B cell (primary cell): ENCODE results near the gene LRIT2. TPM values are rescaled to one million over a fixed set of nuclear protein-coding genes. Genes with fewer than 3 reads are reported as not detected.
A peak's percentile ranks its signal among the peaks of the same experiment; 100 is the strongest.

ENCODE experiments used
- ATAC-seq: fragments of 200-7000 bp; cut with Tn5 transposase; one replicate; pipeline ENCODE4 v1.10.0; 2021; ENCODE audit warnings: low read depth, mild to moderate bottlenecking, moderate number of reproducible peaks, moderate library complexity
- CTCF ChIA-PET: fragments of 350-600 bp; sonication (Branson Sonifier 250); formaldehyde crosslinking; loops from one replicate; lab custom pipeline; 2021; ENCODE audit warnings: antibody characterized with exemption, inconsistent platforms; lab: Charles Lee
- POLR2A ChIA-PET: fragments of 350-600 bp; sonication (Branson Sonifier 250); formaldehyde crosslinking; loops from one replicate; lab custom pipeline; 2021; ENCODE audit warnings: antibody characterized with exemption; lab: Charles Lee
- DNase-seq: peaks from one replicate; pipeline ENCODE4 v3.0.0; 2013
- H2AFZ ChIP-seq: 2 replicates; pipeline ENCODE4 v1.6.1; 2012; ENCODE audit warnings: mild to moderate bottlenecking, low read depth, low read length; ENCODE audit not compliant: insufficient read depth, poor library complexity, severe bottlenecking
- H3K27ac ChIP-seq, 2 donors: 1 replicate in 1 of 2; 2 replicates in 1 of 2; pipeline ENCODE4 v1.5.1; 2012 to 2013; ENCODE audit warnings: low read length in 2 of 2, mild to moderate bottlenecking in 2 of 2, moderate library complexity in 1 of 2
- H3K27me3 ChIP-seq, 4 experiments: fragments of 200-600 bp in 1 of 4; sonication (generic) in 1 of 4; replicated peaks in 1 of 4; 1 replicate in 2 of 4; 2 replicates in 2 of 4; pipeline versions ENCODE4 v1.6.1 to v1.7.0; 2013 to 2016; ENCODE audit warnings: low read length in 3 of 4, mild to moderate bottlenecking in 2 of 4, mixed read lengths in 1 of 4, moderate library complexity in 1 of 4; ENCODE audit not compliant: insufficient read depth in 4 of 4, control insufficient read depth in 3 of 4; ENCODE audit errors: control extremely low read depth in 1 of 4
- H3K36me3 ChIP-seq, 2 experiments: replicated peaks in 1 of 2; 1 replicate in 1 of 2; 2 replicates in 1 of 2; pipeline versions ENCODE4 v1.6.1 to v1.7.1; 2013; ENCODE audit warnings: low read length in 1 of 2; ENCODE audit not compliant: insufficient read depth in 2 of 2, control insufficient read depth in 1 of 2; ENCODE audit errors: control extremely low read depth in 1 of 2, extremely low read depth in 1 of 2
- H3K4me1 ChIP-seq, 2 donors: fragments of 200-600 bp in 1 of 2; sonication (generic) in 1 of 2; 1 replicate in 1 of 2; 2 replicates in 1 of 2; pipeline versions ENCODE4 v1.5.1 to v1.6.1; 2013 to 2017; ENCODE audit warnings: low read length in 2 of 2; ENCODE audit not compliant: control insufficient read depth in 2 of 2, insufficient read depth in 2 of 2
- H3K4me2 ChIP-seq: replicated peaks from 2 replicates; pipeline ENCODE3; 2012; ENCODE audit warnings: mild to moderate bottlenecking, low read depth, low read length; ENCODE audit not compliant: poor library complexity, severe bottlenecking
- H3K4me3 ChIP-seq, 5 experiments: fragments of 200-600 bp in 1 of 5; sonication (generic) in 1 of 5; 1 replicate in 3 of 5; 2 replicates in 2 of 5; pipeline versions ENCODE4 v1.5.1 to v1.7.0; 2011 to 2016; ENCODE audit warnings: low read length in 4 of 5, mild to moderate bottlenecking in 4 of 5, low read depth in 2 of 5, control low read depth in 1 of 5, moderate library complexity in 1 of 5; ENCODE audit not compliant: insufficient read depth in 1 of 5; ENCODE audit errors: control extremely low read depth in 1 of 5, extremely low read depth in 1 of 5
- H3K79me2 ChIP-seq: fragments of 200-600 bp; sonication (generic); one replicate; pipeline ENCODE4 v1.6.0; 2016; ENCODE audit warnings: low read length; ENCODE audit not compliant: control insufficient read depth, insufficient read depth
- H3K9ac ChIP-seq: fragments of 200-600 bp; sonication (generic); 2 replicates; pipeline ENCODE4 v1.6.1; 2017; ENCODE audit warnings: mild to moderate bottlenecking, low read length, moderate library complexity
- H3K9me3 ChIP-seq, 3 donors: one replicate each; pipeline versions ENCODE4 v1.6.1 to v1.7.1; 2013; ENCODE audit warnings: low read length in 2 of 3; ENCODE audit not compliant: control insufficient read depth in 2 of 3, insufficient read depth in 1 of 3; ENCODE audit errors: control extremely low read depth in 1 of 3
- H4K20me1 ChIP-seq: 2 replicates; pipeline ENCODE4 v1.6.0; 2012; ENCODE audit warnings: mild to moderate bottlenecking, low read length; ENCODE audit not compliant: insufficient read depth, control insufficient read depth, poor library complexity, severe bottlenecking
- H3K27ac Mint-ChIP-seq: one replicate; pipeline ENCODE4 v1.8.0; 2021; ENCODE audit warnings: mixed read lengths
- H3K27me3 Mint-ChIP-seq: one replicate; pipeline ENCODE4 v1.8.0; 2021; ENCODE audit warnings: mixed read lengths
- H3K4me1 Mint-ChIP-seq: one replicate; pipeline ENCODE4 v1.8.0; 2021; ENCODE audit warnings: mixed read lengths
- H3K4me3 Mint-ChIP-seq: one replicate; pipeline ENCODE4 v1.8.0; 2021; ENCODE audit warnings: mixed read lengths
- H3K9me3 Mint-ChIP-seq: one replicate; pipeline ENCODE4 v1.8.0; 2022; ENCODE audit warnings: mixed read lengths; ENCODE audit not compliant: insufficient read depth
- EZH2 ChIP-seq: IDR thresholded peaks from 2 replicates; pipeline ENCODE4 v1.6.1; 2012; ENCODE audit warnings: borderline replicate concordance, low read depth, mild to moderate bottlenecking, moderate library complexity, low read length; ENCODE audit not compliant: insufficient read depth, poor library complexity, severe bottlenecking
- WGBS: methylation state at CpG from one replicate; pipeline ENCODE4 v1.1.5; 2013; ENCODE audit warnings: missing lambda C conversion rate; ENCODE audit not compliant: insufficient coverage; 5-methylcytosine and 5-hydroxymethylcytosine counted together
- intact Hi-C: fragments of 100-400 bp; cut with micrococcal nuclease; formaldehyde crosslinking; loops from one replicate; pipeline ENCODE4 v1.10.0; 2022
- polyA plus RNA-seq: library from polyadenylated mRNA; depleted of rRNA; stranded (reverse); fragments of >200 nt; gene quantifications from 2 replicates; pipeline ENCODE4 v1.2.3, GENCODE V29; 2012
- total RNA-seq, 2 donors: library from RNA; stranded (reverse); fragments of 120-200 nt in 1 of 2; gene quantifications; 1 replicate in 1 of 2; 2 replicates in 1 of 2; pipeline versions ENCODE4 v1.2.3 to v1.2.4, GENCODE V29; 2013 to 2022
- TF ChIP-seq, protein P1 (sequence below): fragments of 200-600 bp; IDR thresholded peaks from one replicate; pipeline ENCODE4 v1.8.0; 2022; ENCODE audit warnings: antibody characterized with exemption, mild to moderate bottlenecking

LRIT2 gene
- total and polyA plus RNA-seq, 2 donors (not counting 1 experiment from before 2014, with no cell fraction given), result not detected

DNA sequence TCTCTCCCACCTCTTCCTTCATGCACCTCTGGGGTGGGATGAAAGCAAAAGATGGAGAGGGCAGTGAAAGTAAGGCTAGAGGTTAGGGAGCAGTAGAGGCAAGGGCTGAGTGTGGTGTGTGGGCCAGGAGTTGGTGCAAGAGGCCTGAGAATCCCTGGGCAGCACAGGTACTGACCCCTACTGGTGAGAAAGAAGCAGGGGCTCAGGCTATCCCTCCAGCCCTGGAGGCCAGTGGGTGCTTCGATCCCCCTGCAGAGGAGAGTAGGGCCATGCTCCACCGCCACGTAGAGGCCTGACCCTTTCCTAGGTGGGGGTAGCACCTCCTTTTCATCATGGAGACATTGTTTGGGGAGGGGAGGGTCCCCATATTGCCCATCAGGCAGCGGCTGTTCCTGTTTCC lies 21.2 kb downstream of the LRIT2 start:
- ChIA-PET POLR2A (no interaction called here), CTCF (interaction anchor here (1.5 to 5.6 kb wide), 2 partner anchors 56 to 332 kb away, joined by 4 to 72 read pairs; no protein-coding TSS in a partner anchor)
- no peaks in the 10 kb centered on the region for H3K4me1 Mint-ChIP-seq
- 90% methylated on average over 4 of the region's 4 CpGs for WGBS
- Histone ChIP-seq H2AFZ (no peak overlapping the region), H3K27me3 (peaks cover 0 to 4% (median 2%) of the 10 kb centered on the region in 4 experiments), H3K27ac (no peak overlapping the region), H3K4me3 (no peak overlapping the region), H3K4me2 (no peak overlapping the region), H4K20me1 (no peaks in the 10 kb centered on the region), H3K9ac (no peak overlapping the region), H3K9me3 (no peaks in the 10 kb centered on the region), H3K4me1 (no peaks in the 10 kb centered on the region), H3K36me3 (no peaks in the 10 kb centered on the region), H3K79me2 (no peaks in the 10 kb centered on the region)
- DNase-seq, result no peak
- peaks cover 30% of the 10 kb centered on the region for H3K27me3 Mint-ChIP-seq
- no peaks in the 10 kb centered on the region for H3K9me3 Mint-ChIP-seq
- TF ChIP-seq, protein P1, sequence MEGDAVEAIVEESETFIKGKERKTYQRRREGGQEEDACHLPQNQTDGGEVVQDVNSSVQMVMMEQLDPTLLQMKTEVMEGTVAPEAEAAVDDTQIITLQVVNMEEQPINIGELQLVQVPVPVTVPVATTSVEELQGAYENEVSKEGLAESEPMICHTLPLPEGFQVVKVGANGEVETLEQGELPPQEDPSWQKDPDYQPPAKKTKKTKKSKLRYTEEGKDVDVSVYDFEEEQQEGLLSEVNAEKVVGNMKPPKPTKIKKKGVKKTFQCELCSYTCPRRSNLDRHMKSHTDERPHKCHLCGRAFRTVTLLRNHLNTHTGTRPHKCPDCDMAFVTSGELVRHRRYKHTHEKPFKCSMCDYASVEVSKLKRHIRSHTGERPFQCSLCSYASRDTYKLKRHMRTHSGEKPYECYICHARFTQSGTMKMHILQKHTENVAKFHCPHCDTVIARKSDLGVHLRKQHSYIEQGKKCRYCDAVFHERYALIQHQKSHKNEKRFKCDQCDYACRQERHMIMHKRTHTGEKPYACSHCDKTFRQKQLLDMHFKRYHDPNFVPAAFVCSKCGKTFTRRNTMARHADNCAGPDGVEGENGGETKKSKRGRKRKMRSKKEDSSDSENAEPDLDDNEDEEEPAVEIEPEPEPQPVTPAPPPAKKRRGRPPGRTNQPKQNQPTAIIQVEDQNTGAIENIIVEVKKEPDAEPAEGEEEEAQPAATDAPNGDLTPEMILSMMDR, result no peak
- TF ChIP-seq EZH2, result no peak
- no peak overlapping the region for H3K27ac Mint-ChIP-seq
- no peak overlapping the region for H3K4me3 Mint-ChIP-seq
- ATAC-seq, result peak; percentile 44
- intact Hi-C loops, result no loop called here

DNA sequence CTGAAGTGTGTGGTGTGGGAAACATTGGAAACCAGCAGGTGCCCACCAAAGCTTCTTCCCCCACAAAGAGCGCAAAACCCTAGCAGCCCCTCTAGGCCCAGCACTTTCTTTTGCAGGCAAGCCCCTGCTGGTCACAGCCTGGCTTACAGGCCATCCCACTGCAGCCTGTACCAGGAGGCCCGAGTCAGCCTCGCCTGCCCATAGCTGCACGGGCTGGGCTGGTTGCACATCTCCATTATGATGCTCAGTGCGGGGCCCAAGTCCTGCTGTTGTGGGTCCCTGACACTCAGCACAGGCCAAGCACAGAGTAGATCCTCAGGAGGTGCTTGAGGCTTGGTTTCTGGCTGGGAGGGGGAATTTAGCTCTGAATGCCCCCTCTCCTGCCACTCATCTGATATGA lies 23.0 kb downstream of the LRIT2 start:
- ChIA-PET POLR2A (no interaction called here), CTCF (interaction anchor here (0.9 to 3.3 kb wide), 3 partner anchors 11 to 54 kb away, joined by 3 to 24 read pairs (median 6); no protein-coding TSS in a partner anchor)
- 93% methylated on average over 5 of the region's 5 CpGs for WGBS
- H3K9ac ChIP-seq, result no peak overlapping the region
- H3K27me3 Mint-ChIP-seq, result peaks cover 25% of the 10 kb centered on the region
- H3K9me3 ChIP-seq, result no peaks in the 10 kb centered on the region
- DNase-seq (no peak), ATAC-seq (no peak)
- TF ChIP-seq, protein P1, result no peak
- H3K4me1 ChIP-seq, result no peaks in the 10 kb centered on the region
- H3K9me3 Mint-ChIP-seq, result no peaks in the 10 kb centered on the region
- H3K4me2 ChIP-seq, result no peak overlapping the region
- no peak overlapping the region for H3K4me3 ChIP-seq
- no peak overlapping the region for H3K27ac ChIP-seq
- H3K4me1 Mint-ChIP-seq, result no peaks in the 10 kb centered on the region
- H2AFZ ChIP-seq, result no peak overlapping the region
- peaks cover 0 to 9% (median 1%) of the 10 kb centered on the region in 4 experiments for H3K27me3 ChIP-seq
- no peaks in the 10 kb centered on the region for H3K79me2 ChIP-seq
- no peak overlapping the region for H3K4me3 Mint-ChIP-seq
- intact Hi-C loops, result no loop called here
- H4K20me1 ChIP-seq, result no peaks in the 10 kb centered on the region
- no peak overlapping the region for H3K27ac Mint-ChIP-seq
- no peaks in the 10 kb centered on the region for H3K36me3 ChIP-seq
